ENCODE measurements around the gene NFASC.

DNA sequence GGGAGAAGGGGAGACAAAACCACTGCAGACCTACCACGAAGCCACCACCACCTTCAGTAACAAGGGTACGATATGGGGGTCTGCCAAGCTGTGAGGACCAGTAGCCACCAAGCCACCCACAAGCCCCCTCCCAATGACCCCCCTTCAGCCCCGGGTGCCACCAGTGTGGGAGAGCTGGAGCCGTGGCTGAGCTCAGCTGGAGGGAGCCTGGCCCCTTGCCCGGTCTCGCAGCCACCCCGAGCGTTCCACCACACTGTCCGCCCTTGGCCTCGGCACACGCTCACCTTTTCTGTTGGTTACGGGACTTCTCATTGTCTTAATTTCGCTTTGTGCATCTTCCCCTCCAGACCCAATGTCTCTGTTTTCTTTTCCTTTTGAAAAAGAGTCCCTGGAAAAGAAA, 145.9 kb downstream of the NFASC start:
- TF ChIP-seq, protein P1, sequence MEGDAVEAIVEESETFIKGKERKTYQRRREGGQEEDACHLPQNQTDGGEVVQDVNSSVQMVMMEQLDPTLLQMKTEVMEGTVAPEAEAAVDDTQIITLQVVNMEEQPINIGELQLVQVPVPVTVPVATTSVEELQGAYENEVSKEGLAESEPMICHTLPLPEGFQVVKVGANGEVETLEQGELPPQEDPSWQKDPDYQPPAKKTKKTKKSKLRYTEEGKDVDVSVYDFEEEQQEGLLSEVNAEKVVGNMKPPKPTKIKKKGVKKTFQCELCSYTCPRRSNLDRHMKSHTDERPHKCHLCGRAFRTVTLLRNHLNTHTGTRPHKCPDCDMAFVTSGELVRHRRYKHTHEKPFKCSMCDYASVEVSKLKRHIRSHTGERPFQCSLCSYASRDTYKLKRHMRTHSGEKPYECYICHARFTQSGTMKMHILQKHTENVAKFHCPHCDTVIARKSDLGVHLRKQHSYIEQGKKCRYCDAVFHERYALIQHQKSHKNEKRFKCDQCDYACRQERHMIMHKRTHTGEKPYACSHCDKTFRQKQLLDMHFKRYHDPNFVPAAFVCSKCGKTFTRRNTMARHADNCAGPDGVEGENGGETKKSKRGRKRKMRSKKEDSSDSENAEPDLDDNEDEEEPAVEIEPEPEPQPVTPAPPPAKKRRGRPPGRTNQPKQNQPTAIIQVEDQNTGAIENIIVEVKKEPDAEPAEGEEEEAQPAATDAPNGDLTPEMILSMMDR (IDR thresholded peaks at IDR 0.05; ENCODE audit: poor library complexity) = no peak
- no peak for TF ChIP-seq EZH2 (IDR thresholded peaks at IDR 0.05; ENCODE audit: borderline replicate concordance)
- TF ChIP-seq EZH2phosphoT487 (IDR thresholded peaks at IDR 0.05; ENCODE audit: low read depth, severe bottlenecking, unreplicated experiment) = no peak

Data from hepatocyte (in vitro differentiated cells).